IgD-negative memory B cell (primary cell): ENCODE data around the gene ZNF771. TPM values are rescaled to one million over a fixed set of nuclear protein-coding genes. Genes with fewer than 3 reads are reported as not detected.

Experiments used
- H3K27ac Mint-ChIP-seq, 3 donors: one replicate each; pipeline ENCODE4 v1.8.0; 2020 to 2022; ENCODE audit warnings: mild to moderate bottlenecking in 3 of 3, mixed read lengths in 3 of 3, moderate library complexity in 1 of 3
- H3K27me3 Mint-ChIP-seq: one replicate; pipeline ENCODE4 v1.8.0; 2021; ENCODE audit warnings: mixed read lengths
- H3K36me3 Mint-ChIP-seq: one replicate; pipeline ENCODE4 v1.8.0; 2020; ENCODE audit warnings: mild to moderate bottlenecking, mixed read lengths
- H3K4me1 Mint-ChIP-seq, 3 donors: one replicate each; pipeline ENCODE4 v1.8.0; 2020 to 2022; ENCODE audit warnings: mixed read lengths in 3 of 3, mild to moderate bottlenecking in 1 of 3
- H3K4me3 Mint-ChIP-seq, 4 donors: one replicate each; pipeline ENCODE4 v1.8.0; 2020 to 2022; ENCODE audit warnings: mild to moderate bottlenecking in 4 of 4, mixed read lengths in 4 of 4, moderate library complexity in 3 of 4
- H3K9me3 Mint-ChIP-seq, 3 donors: one replicate each; pipeline ENCODE4 v1.8.0; 2020 to 2021; ENCODE audit warnings: mixed read lengths in 3 of 3, mild to moderate bottlenecking in 1 of 3
- polyA plus RNA-seq: library from polyadenylated mRNA; unstranded; fragments of 300-500 nt; fragmentation: Illumina TruSeq; gene quantifications from one replicate; pipeline ENCODE4 v1.2.3, GENCODE V29; 2021

Gene ZNF771
- polyA plus RNA-seq, 1 donor from 2014 or later: 4.8 TPM

- no peaks in the 10 kb centered on the region for H3K9me3 Mint-ChIP-seq
These were observed 5.5 kb upstream of the ZNF771 start for GRCh38 chr16:30401768-30402425.

GRCh38 chr16:30406795-30407101 lies 658 bp upstream of the ZNF771 start:
- H3K9me3 Mint-ChIP-seq: no peaks in the 10 kb centered on the region
- peaks cover 3% of the 10 kb centered on the region for H3K27me3 Mint-ChIP-seq
- H3K36me3 Mint-ChIP-seq: peaks cover 6% of the 10 kb centered on the region
- peak overlapping the region; percentile 76 to 97 (median 93) for H3K4me3 Mint-ChIP-seq
- peak overlapping the region; percentile 27 to 73 (median 55) for H3K27ac Mint-ChIP-seq
- peaks cover 14 to 17% (median 16%) of the 10 kb centered on the region in 3 donors for H3K4me1 Mint-ChIP-seq

More at GRCh38 chr16:30401768-30402425, 5.5 kb upstream of the ZNF771 start:
- H3K27ac Mint-ChIP-seq: peak overlapping the region in 1 of 3 donors; percentile 53
- H3K4me1 Mint-ChIP-seq: peaks cover 10 to 16% (median 11%) of the 10 kb centered on the region in 3 donors
- H3K36me3 Mint-ChIP-seq: peaks cover 7% of the 10 kb centered on the region
- peaks cover 8% of the 10 kb centered on the region for H3K27me3 Mint-ChIP-seq
- peak overlapping the region; percentile 25 to 95 (median 84) for H3K4me3 Mint-ChIP-seq

DNA sequence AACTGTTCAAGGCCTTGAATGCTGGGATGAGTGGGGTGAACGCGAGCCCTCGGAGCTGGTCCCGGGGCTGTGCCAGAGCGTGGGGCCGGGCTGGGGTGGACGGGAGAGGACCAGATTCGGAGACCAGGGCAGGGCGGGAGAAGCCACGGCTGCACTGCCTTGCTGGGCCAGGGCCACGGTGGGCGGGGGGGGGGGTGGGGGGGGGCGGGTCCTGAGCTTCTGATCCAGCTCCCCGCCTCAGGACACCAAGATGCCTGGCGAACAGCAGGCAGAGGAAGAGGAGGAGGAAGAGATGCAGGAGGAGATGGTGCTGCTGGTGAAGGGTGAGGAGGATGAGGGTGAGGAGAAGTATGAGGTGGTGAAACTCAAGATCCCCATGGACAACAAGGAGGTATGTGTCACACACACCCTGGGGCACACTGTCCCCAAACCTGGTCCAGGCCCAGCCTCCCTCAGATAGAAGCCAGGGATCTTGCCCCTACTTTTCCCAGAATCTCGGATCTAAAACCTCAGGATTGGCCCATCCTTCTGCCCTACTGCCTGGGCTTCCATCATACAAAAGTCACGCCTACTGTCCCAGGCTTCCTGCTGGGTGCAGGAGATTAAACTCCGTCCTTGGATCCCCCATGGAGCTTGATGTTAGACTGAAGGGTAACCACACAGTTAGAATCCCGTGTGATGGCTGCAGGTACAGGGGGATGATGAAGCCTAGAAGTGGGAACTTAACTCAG lies 563 bp downstream of the ZNF771 start:
- Mint-ChIP-seq H3K27me3 (peaks cover 2% of the 10 kb centered on the region), H3K36me3 (peaks cover 3% of the 10 kb centered on the region), H3K4me1 (peaks cover 12 to 17% (median 16%) of the 10 kb centered on the region in 3 donors), H3K4me3 (peak overlapping the region; percentile 87 to 97 (median 91)), H3K9me3 (no peaks in the 10 kb centered on the region), H3K27ac (peak overlapping the region; percentile 59 to 81 (median 71))

GRCh38 chr16:30409125-30410060 lies 2.0 kb downstream of the ZNF771 start:
- H3K9me3 Mint-ChIP-seq: no peaks in the 10 kb centered on the region
- H3K27me3 Mint-ChIP-seq: no peaks in the 10 kb centered on the region
- H3K27ac Mint-ChIP-seq: peak overlapping the region; percentile 31 to 91 (median 81)
- peaks cover 6% of the 10 kb centered on the region for H3K36me3 Mint-ChIP-seq
- peaks cover 12 to 16% (median 13%) of the 10 kb centered on the region in 3 donors for H3K4me1 Mint-ChIP-seq
- peak overlapping the region; percentile 9 to 87 (median 53) for H3K4me3 Mint-ChIP-seq

DNA sequence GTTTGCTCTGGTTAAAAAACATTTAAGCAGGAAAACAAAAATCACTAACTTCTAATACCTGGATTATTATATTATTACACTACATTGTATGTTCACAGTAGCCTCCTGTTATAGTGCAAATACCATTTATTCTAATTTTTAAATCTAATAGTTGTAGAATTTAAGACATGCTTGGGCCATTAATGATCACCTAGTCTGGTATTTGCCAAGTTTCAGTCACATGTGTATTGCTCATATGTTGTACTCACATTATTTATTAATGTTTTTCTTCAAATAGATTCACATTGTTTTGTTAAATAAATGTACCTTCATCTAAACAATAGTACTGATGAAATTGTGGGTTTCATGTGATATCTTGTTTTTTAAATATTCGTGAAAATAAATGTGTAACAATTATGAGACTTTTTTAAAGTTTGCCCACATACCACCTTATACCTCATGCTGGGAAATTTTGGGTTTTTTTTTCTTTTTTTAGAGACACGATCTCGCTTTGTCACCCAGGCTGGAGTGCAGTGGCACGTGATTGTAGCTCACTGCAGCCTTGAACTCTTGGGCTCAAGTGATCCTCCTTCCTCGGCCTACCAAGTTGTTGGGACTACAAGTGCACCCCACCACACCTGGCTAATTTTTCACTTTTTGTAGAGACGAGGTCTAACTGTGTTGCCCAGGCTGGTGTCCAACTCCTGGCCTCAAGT lies 5.9 kb downstream of the ZNF771 start:
- Mint-ChIP-seq H3K4me3 (peak overlapping the region in 1 of 4 donors; percentile 22), H3K27me3 (no peaks in the 10 kb centered on the region), H3K36me3 (peaks cover 2% of the 10 kb centered on the region), H3K4me1 (peaks cover 14 to 18% (median 15%) of the 10 kb centered on the region in 3 donors), H3K27ac (no peak overlapping the region), H3K9me3 (no peaks in the 10 kb centered on the region)

GRCh38 chr16:30414159-30414558 lies 6.8 kb downstream of the ZNF771 start:
- Mint-ChIP-seq H3K9me3 (no peaks in the 10 kb centered on the region), H3K36me3 (peaks cover 2% of the 10 kb centered on the region), H3K4me1 (peaks cover 9 to 16% (median 11%) of the 10 kb centered on the region in 3 donors), H3K4me3 (peak overlapping the region in 1 of 4 donors; percentile 22), H3K27ac (no peak overlapping the region), H3K27me3 (no peaks in the 10 kb centered on the region)

- Mint-ChIP-seq H3K4me1 (peaks cover 5 to 11% (median 10%) of the 10 kb centered on the region in 3 donors), H3K36me3 (peaks cover 4% of the 10 kb centered on the region), H3K9me3 (no peaks in the 10 kb centered on the region), H3K27me3 (no peaks in the 10 kb centered on the region), H3K27ac (peak overlapping the region in 1 of 3 donors; percentile 6), H3K4me3 (no peak overlapping the region)
These were observed 8.7 kb downstream of the ZNF771 start for GRCh38 chr16:30416047-30416603.

DNA sequence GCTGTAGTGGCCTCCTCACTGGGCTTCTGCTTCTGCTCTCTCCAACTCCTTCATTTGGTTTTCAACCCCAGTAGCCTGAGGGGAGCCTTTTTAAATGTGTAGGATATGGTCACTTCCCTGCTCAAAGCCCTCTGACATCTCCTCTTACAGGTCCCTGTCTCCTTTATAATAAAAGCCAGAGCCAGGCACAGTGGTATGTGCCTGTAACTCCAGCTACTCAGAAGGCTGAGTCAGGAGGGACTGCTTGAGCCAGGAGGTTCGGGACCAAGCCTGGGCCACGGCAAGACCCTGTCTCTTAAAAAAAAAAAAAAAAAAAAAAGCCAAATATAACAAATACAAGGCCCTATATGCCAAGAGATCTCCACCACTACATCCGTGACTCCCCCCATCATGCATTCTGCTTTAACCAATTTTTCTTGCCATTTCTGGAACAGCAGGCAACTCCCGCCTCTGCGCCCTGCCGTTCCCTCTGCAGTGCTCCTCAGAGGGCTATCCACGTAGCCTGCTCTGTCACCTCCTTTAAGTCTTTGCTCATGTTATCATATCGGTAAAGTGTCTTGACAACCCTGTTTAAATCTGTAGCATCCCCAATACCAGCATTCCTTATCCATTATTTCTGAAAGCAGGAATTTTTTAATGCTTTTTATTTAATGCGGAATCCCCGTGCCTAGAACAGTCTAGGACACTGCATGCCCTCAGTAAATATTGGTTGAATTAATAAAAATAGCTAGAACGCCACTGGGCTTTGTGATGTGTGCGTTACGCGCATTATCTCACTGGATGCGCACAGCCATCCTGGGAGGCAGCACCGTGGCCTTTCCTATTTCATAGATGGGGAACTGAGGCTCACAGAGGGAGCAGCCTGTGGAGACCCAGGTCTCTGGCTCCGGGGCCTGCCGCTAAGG lies 9.5 kb downstream of the ZNF771 start:
- Mint-ChIP-seq H3K4me3 (peak overlapping the region; percentile 65 to 87 (median 70)), H3K27ac (peak overlapping the region in 2 of 3 donors; percentile 6 to 60), H3K4me1 (peaks cover 7 to 11% (median 10%) of the 10 kb centered on the region in 3 donors), H3K27me3 (no peaks in the 10 kb centered on the region), H3K9me3 (no peaks in the 10 kb centered on the region), H3K36me3 (peaks cover 6% of the 10 kb centered on the region)

GRCh38 chr16:30417529-30418349 lies 10.3 kb downstream of the ZNF771 start:
- Mint-ChIP-seq H3K9me3 (no peaks in the 10 kb centered on the region), H3K4me3 (peak overlapping the region; percentile 74 to 87 (median 80)), H3K36me3 (peaks cover 6% of the 10 kb centered on the region), H3K4me1 (peaks cover 7 to 11% (median 10%) of the 10 kb centered on the region in 3 donors), H3K27me3 (no peaks in the 10 kb centered on the region), H3K27ac (peak overlapping the region in 2 of 3 donors; percentile 86 to 92)

GRCh38 chr16:30418350-30419181 lies 11.2 kb downstream of the ZNF771 start:
- Mint-ChIP-seq H3K27ac (peak overlapping the region; percentile 80 to 92 (median 82)), H3K9me3 (no peaks in the 10 kb centered on the region), H3K36me3 (peaks cover 6% of the 10 kb centered on the region), H3K4me3 (peak overlapping the region; percentile 74 to 87 (median 78)), H3K4me1 (peaks cover 7 to 11% (median 10%) of the 10 kb centered on the region in 3 donors), H3K27me3 (no peaks in the 10 kb centered on the region)

- peak overlapping the region in 2 of 3 donors; percentile 2 to 61 for H3K27ac Mint-ChIP-seq
- peaks cover 7 to 11% (median 10%) of the 10 kb centered on the region in 3 donors for H3K4me1 Mint-ChIP-seq
- peaks cover 7% of the 10 kb centered on the region for H3K36me3 Mint-ChIP-seq
- H3K9me3 Mint-ChIP-seq: no peaks in the 10 kb centered on the region
- H3K4me3 Mint-ChIP-seq: peak overlapping the region in 1 of 4 donors; percentile 61
- H3K27me3 Mint-ChIP-seq: no peaks in the 10 kb centered on the region
These were observed 13.6 kb downstream of the ZNF771 start for GRCh38 chr16:30421010-30421409.

DNA sequence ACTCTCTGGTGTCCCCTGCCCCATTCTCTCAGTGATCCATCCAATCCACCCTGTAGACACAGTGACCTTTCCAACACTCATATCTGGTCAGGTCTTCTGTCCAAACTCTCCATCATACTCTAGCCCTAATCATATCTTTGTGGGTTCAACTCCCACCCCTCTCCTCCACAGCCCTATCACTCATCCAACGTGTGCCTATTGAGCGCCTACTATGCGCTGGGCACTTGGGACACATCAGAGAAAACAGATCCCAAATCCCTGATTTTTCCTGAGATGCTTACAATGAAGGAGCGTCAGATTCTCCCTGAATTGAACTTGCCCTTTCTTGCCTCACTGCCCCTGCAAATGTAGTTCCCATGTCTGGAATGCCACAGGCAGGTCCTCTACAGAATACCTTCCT lies 20.6 kb downstream of the ZNF771 start:
- peaks cover 0 to 13% (median 12%) of the 10 kb centered on the region in 3 donors for H3K4me1 Mint-ChIP-seq
- no peaks in the 10 kb centered on the region for H3K9me3 Mint-ChIP-seq
- H3K27me3 Mint-ChIP-seq: no peaks in the 10 kb centered on the region
- peaks cover 4% of the 10 kb centered on the region for H3K36me3 Mint-ChIP-seq
- H3K4me3 Mint-ChIP-seq: peak overlapping the region in 3 of 4 donors; percentile 41 to 86 (median 74)
- peak overlapping the region in 2 of 3 donors; percentile 6 to 59 for H3K27ac Mint-ChIP-seq
